ENCODE measurements around the gene CHAT.

DNA sequence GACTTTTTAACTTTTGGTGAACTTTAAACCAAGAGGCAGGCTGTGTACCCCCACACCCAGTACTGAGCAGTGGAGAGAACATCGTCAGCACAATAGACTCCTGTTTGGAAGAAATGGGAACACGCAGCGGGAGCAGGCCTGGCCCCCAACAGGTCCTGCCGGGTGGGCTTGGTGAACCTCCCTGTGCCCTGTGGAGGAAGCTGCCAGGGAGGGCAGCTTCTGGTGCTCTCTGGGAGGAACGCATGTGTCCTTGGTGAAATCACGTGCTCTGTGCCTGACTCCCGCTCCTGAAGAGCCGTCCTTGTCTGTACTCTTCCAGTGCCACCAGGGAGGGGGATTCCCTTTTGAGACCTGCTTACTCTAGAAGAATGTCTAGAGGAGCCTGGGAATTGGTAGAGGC, 31.6 kb downstream of the CHAT start:
- TF ChIP-seq POLR2A (IDR thresholded peaks at IDR 0.05; ENCODE audit: low read depth, low read length), result no peak
- no peak for TF ChIP-seq POLR2AphosphoS5 (IDR thresholded peaks at IDR 0.05; ENCODE audit: low read depth, low read length)
- no peak for TF ChIP-seq POU2F2 (IDR thresholded peaks at IDR 0.05; ENCODE audit: low read depth, low read length)
- no peak for TF ChIP-seq TAF1 (IDR thresholded peaks at IDR 0.05; ENCODE audit: low read depth, low read length)

Measured in GM12891 (cell line).